IPS DF 4.7 (cell line): ENCODE measurements around the gene HPCAL1.

ENCODE experiments used
- DNase-seq: peaks from one replicate; pipeline ENCODE4 v3.0.0-alpha.2; 2013; ENCODE audit warnings: low spot score; ENCODE audit errors: extremely low read depth

Gene HPCAL1

GRCh38 chr2:10353931-10354330, 51.2 kb downstream of the HPCAL1 start:
- no peak for DNase-seq

GRCh38 chr2:10354399-10354798, 51.7 kb downstream of the HPCAL1 start:
- DNase-seq: no peak

- no peak for DNase-seq
Measured at GRCh38 chr2:10355471-10356438, 53.1 kb downstream of the HPCAL1 start.

- DNase-seq: no peak
Measured at GRCh38 chr2:10356439-10356811, 53.7 kb downstream of the HPCAL1 start.

DNA sequence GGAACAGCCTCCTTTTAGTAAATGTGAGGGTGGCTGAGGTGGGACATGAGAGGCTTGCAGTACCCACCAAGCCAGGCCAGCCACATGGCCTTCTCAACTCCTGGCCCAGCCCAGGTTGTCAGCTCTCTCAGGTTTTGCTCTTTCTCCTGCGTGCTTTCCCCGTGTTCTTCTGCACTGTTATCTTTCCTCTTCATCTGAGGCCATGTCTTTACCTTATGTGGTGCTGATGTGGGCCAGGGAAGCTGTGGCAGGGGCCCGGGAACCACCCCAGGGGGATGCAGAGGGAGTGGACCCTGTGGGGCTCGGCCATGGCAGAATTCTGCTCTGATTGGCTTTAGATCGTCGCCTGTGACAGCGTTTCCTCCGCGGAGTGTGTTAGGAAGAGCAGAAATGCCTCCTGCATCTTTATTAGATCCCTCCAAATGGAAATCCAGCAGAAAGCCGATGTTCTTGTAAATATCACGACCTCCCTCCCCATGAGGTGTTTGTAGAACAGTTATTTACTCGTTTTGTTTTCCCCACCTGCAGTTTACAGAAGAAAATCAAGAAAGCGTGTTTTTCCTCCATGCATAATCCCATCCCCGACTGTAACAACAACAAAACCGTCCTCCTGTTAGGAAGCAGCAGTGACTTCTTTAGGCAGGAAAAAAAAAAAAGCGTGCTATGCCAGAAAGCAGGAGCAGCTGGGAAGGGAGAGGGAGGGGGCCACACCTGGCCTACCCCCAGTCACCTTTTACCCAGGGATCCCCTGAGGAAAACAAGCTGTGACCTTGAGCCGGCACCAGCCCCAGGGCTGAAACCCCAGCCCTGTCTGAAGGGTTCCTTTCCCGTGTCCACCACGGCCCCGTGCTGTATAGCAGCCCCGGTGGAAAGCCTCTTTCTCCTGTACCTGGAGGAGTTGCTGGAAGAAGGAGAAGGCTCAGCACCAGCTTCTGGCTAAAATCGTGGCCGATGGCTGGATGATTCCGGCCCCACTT, 54.8 kb downstream of the HPCAL1 start:
- no peak for DNase-seq

- DNase-seq: no peak
Measured at GRCh38 chr2:10359246-10359645, 56.5 kb downstream of the HPCAL1 start.

DNA sequence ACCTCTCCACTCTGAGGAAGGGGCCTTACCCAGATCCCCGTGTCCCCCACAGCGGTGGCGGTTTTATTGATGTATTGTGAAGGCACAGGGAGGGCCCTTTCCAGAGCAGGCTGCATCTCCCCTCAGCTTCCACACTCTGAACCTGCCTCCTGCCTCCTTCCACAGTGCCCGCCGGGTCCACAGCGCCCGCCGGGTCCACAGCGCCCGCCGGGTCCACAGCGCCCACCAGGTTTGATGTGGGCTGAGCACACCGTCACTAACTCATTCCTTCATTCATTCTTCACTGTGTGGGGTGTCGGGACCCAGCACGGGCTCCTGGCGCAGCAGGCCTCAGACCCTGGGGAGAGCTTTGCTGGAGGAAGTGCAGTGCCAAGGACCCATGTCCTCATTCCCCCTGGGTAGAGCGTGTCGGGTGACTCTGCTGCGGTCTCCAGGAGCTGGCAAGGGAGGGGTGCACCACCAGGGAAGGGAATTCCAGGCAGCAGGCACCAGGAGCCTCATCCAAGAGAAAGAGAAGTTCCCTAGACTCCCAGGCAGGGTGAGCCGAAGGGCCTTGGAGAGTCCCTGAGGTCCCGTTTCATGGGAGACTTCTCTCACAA, 57.1 kb downstream of the HPCAL1 start:
- DNase-seq: no peak

DNA sequence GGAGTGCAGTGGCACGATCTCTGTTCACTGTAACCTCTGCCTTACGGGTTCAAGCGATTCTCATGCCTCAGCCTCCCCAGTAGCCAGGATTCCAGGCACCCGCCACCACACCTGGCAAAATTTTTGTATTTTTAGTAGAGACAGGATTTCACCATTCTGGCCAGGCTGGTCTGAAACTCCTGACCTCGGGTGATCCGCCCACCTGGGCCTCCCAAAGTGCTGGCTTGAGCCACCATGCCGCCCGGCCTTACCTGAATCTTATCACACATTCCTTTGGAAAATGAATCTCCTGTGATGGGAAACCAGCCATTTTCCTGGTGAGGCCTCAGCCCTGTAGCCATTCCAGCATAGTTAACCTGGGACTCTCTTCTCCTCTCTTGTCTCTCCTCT, 57.8 kb downstream of the HPCAL1 start:
- no peak for DNase-seq

GRCh38 chr2:10360850-10361588, 58.3 kb downstream of the HPCAL1 start:
- DNase-seq: no peak

GRCh38 chr2:10362096-10362897, 59.6 kb downstream of the HPCAL1 start:
- no peak for DNase-seq

DNA sequence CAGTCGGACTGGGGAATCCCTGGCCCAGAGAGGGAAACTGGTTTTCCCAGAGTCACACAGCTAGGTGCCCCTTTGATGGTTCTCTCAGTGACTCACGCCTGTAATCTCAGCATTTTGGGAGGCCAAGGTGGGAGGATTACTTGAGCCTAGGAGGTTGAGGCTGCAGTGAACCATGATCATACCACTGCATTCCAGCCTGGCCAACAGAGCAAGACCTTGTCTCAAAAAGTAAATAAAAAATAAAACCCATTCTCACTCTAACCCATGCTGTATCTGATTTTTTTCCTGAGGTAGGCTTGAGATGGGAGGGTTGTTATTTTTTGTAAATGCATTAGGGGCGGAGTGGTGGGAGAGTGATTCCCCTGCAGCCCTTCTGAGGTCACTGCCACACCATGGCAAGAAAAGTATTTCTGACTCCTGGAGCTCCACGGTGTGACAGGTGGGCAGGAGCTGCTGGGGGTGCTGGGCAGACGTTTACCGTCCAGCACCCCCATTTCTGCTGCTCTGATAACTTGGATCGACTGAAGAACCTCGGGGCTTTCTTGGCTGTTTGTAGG, 60.3 kb downstream of the HPCAL1 start:
- DNase-seq: no peak

DNA sequence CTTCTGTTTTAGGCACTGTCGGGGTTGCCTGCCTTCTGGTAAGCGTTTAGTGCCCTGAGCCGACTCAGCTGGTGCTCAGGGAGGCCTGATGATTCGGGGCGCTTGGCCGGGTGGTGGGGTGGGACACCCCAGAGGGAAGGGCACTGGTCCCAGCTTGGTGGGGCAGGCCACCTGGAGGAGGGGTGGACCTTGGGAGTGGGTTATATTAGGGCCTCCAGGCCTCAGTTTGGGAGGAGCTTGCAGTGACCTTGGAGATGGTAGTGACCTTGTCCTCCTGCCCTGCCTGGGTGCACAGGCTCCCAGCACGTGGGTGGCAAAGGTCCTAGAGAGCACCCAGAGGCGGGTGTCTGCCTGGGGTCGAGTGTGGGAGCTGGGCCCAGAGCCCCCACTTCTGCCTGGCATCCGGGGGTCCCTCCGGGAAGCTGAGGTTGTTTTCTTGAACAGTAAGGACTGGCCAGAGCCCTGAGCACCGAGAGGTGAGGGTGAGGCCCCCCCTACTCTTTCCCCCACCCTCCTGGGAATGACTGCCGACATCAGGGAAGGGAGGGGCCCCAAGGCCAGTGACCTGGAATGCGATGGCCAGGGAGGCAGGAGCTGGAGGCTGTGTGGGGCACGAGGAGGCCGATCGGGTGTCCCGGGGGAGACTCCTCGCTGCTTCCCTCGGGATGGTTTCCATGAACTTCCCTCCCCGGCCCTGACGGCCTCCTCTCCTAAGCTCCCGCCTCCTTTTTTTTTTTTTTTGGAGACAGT, 61.3 kb downstream of the HPCAL1 start:
- no peak for DNase-seq

- no peak for DNase-seq
Measured at GRCh38 chr2:10365412-10365811, 62.7 kb downstream of the HPCAL1 start.

DNA sequence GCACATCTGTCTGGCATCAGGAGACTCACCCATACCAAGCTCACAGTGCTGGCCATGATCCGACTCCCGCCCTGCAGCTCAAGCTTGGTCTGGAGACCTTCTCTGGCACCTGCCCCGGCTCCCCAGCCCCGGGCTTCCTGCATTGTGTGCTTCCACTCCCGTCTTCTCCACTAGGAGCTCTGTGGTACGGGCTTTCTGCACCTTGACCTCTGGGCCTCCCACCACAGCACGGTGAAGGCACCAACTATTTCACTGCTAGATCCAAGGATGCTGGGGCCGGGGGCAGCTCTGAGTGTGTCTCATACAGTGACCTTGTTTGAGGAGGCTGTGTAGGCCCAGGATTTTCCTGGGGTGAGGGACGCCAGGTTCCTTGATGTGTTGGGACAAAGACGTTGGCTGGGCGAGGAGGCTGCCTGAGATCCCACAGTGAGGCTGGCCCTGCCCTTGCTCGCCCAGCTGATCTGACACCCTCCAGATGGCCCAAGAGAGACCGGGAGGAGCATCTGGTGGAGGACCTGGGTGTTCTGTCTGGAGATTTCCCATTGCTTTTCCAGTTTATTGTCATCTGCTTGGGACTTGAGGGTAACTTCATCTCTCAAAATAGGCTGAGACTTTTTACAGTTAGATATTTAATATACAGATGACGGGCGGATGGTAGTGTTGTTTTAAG, 64.0 kb downstream of the HPCAL1 start:
- no peak for DNase-seq

DNA sequence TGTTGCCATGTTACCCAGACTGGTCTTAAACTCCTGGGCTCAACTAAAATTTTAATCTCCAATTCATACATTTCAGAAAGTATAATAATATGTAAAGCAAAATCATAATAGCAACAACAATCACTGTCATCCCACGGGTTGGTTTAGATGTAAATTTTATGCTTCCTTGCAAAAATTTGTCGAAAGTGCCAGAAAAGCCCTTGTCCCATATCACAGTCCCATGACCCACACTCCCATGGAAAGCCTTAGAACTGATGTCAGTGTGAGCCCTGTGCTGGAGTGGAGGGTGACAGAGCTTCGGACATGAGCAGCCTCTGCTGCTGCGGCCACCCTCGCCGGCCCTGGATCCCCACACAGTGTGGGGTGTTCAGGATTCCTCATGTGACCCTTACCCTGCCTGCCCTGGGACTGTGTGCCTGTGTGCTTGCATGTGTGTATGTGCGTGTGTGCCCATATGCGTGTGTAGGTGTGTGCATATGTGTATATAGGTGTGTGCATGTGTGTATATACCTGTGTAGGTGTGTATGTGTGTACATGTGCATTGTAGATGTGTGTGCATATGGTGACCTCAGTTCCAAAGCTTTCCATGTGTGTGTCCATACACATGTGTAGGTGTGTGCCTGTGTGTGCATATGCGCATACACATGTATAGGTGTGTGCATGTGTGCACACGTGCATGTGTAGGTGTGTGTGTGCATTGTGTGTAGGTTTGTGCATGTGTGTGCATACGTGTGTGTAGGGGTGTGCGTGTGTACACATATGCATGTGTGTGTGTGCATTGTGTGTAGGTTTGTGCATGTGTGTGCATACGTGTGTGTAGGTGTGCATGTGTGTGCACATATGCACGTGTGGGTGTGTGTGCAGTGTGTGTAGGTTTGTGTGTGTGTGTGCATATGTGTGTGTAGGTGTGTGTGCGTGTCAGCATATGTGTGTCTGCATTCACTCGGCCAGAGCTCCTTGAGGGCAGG, 65.1 kb downstream of the HPCAL1 start:
- DNase-seq: no peak

DNA sequence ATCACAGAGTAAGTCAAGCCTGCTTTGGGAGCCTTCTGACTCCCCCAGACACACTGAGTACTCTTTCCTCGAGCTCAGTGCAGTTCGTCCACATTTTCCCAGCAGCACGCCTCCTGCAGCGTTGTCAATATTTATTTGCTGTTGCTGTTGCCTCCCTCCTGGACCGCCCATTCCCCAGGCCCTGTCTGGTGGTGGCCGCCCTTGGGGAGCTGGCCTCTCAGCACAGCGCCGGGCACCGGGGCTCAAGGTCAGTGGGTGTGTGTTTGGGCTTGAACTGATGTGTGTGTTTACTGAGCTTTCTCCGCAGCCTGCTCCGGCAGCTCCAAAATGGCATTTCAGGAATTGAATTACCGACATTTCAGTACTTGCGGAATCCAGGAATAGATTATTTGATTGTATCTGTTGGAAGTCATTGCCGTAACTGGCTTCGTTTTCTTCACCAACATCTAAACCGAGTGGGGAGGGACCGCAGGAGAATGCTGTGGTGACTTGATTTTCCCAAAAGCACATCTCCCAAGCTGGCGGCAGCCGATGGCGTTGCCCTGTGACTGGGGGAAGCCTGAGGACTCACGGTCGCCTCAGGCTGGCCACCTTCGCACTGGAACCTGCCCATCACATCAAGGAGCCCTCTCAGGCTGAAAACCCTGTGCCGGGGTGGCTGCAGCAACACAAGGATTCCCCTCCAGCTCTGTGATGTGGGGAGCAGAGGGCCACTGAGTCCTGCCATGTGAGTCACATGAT, 66.0 kb downstream of the HPCAL1 start:
- DNase-seq: no peak
